HG03442 (cell line): ENCODE results near the gene SLC6A18.
"Not testable (repeated sequence)": the region's sequence is repeated elsewhere in the genome, so short reads cannot be mapped to it uniquely, and the experiment has no call there.

Experiments
- ATAC-seq: cut with Tn5 transposase; IDR thresholded peaks from one replicate; pipeline ENCODE4 v1.9.1; 2021; ENCODE audit warnings: mild to moderate bottlenecking, moderate library complexity; ENCODE audit not compliant: unreplicated experiment

Gene SLC6A18

GRCh38 chr5:1288439-1289335 lies 63.5 kb downstream of the SLC6A18 start:
- ATAC-seq = no peak

- ATAC-seq = not testable (repeated sequence)
These were observed 64.4 kb downstream of the SLC6A18 start for GRCh38 chr5:1289559-1289958.

GRCh38 chr5:1290956-1291355 lies 65.8 kb downstream of the SLC6A18 start:
- not testable (repeated sequence) for ATAC-seq

- no peak for ATAC-seq
These were observed 66.5 kb downstream of the SLC6A18 start for GRCh38 chr5:1291611-1292080.

- no peak for ATAC-seq
These were observed 67.0 kb downstream of the SLC6A18 start for GRCh38 chr5:1292139-1292538.

- no peak for ATAC-seq
These were observed 67.8 kb downstream of the SLC6A18 start for GRCh38 chr5:1292846-1293415.

- no peak for ATAC-seq
These were observed 68.4 kb downstream of the SLC6A18 start for GRCh38 chr5:1293416-1294205.

GRCh38 chr5:1294206-1294834 lies 69.1 kb downstream of the SLC6A18 start:
- no peak for ATAC-seq

- ATAC-seq = no peak
These were observed 69.9 kb downstream of the SLC6A18 start, which contains the start of gene TERT for GRCh38 chr5:1294835-1295649. Gene TERT (minus strand): TSS chr5:1295068. CDS start chr5:1294989, 79 bp downstream.

- ATAC-seq = no peak
These were observed 70.5 kb downstream of the SLC6A18 start for GRCh38 chr5:1295650-1296037.
